ENCODE results near the gene SRSF4. TPM values are rescaled to one million over a fixed set of nuclear protein-coding genes. Genes with fewer than 3 reads are reported as not detected.
A peak's percentile ranks its signal among the peaks of the same experiment; 100 is the strongest.

Gene SRSF4
- total and polyA plus RNA-seq, 2 donors (not counting 1 experiment from before 2014, with no cell fraction given), result 48.4 to 93.5 TPM

DNA sequence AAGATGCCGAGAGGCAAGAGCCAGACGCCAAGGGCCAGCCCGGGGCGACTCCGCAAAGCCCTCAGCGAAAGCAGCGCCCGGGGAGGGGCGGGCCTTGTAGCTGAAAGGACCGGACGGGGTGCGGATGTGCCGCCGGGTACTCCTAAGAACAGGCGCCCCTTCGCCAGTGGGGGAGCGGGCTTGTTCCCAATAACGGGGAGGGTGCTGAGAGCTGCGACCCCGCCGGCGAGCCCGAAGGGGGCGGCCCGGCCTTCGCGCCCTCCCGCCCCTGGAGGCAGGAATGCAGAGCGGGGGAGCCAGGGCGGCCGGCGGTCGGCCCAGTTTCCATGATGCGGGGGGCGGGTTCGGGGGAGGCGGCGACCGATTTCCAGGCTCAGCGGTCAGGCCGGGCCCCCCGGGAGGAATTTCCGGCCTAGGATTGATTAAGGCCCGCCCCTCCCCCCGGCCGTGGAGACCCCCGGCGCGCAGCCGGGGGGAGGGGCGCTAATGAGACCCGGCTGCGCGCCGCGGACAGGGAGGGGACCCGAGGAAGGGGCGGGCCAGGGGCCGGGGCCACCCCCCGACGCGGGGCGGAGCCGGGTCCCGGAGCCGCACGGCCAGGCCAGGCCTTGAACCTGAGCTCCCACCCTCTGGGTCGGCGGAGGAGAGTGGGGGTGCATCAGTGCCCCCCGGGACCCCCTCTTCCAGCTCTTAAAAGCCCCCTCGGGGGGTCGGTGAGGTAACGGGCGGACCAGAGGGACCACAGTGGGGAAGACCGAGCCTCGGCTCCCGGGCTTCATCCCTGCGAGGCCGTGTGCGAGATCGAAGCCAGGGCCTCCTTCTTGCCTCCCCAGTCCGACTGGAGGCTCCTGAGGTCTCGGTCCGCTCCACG, 57.1 kb downstream of the SRSF4 start:
- ChIA-PET POLR2A (interaction anchor here (0.7 kb wide), 1 partner anchor 240 kb away, joined by 5 read pairs; no protein-coding TSS in a partner anchor), CTCF (interaction anchor here (1.1 kb wide), 3 partner anchors 78 to 247 kb away, joined by 3 to 4 read pairs (median 3); no protein-coding TSS in a partner anchor)
- H3K27ac ChIP-seq (ENCODE audit: low read length in 2 of 2), result no peak overlapping the region
- intact Hi-C loops (cut with micrococcal nuclease), result loop anchor here (5.0 kb wide), 1 partner anchor 58 kb away; the partner anchor contains the start of gene SRSF4
- H4K20me1 ChIP-seq (ENCODE audit: control insufficient read depth, insufficient read depth, low read length, poor library complexity, severe bottlenecking), result peaks cover 29% of the 10 kb centered on the region
- no peaks in the 10 kb centered on the region for H3K36me3 ChIP-seq (replicated peaks in 1 of 2; ENCODE audit: control extremely low read depth in 1 of 2, control insufficient read depth in 1 of 2, extremely low read depth in 1 of 2, insufficient read depth in 2 of 2, low read length in 1 of 2)
- H3K9me3 ChIP-seq (ENCODE audit: control extremely low read depth in 1 of 3, control insufficient read depth in 2 of 3, insufficient read depth in 1 of 3, low read length in 2 of 3), result peaks cover 0 to 15% (median 0%) of the 10 kb centered on the region in 3 donors
- peak; percentile 21 for TF ChIP-seq EZH2 (IDR thresholded peaks at IDR 0.05; ENCODE audit: borderline replicate concordance, insufficient read depth, low read depth, low read length, poor library complexity, severe bottlenecking)
- TF ChIP-seq, protein P1, sequence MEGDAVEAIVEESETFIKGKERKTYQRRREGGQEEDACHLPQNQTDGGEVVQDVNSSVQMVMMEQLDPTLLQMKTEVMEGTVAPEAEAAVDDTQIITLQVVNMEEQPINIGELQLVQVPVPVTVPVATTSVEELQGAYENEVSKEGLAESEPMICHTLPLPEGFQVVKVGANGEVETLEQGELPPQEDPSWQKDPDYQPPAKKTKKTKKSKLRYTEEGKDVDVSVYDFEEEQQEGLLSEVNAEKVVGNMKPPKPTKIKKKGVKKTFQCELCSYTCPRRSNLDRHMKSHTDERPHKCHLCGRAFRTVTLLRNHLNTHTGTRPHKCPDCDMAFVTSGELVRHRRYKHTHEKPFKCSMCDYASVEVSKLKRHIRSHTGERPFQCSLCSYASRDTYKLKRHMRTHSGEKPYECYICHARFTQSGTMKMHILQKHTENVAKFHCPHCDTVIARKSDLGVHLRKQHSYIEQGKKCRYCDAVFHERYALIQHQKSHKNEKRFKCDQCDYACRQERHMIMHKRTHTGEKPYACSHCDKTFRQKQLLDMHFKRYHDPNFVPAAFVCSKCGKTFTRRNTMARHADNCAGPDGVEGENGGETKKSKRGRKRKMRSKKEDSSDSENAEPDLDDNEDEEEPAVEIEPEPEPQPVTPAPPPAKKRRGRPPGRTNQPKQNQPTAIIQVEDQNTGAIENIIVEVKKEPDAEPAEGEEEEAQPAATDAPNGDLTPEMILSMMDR (IDR thresholded peaks at IDR 0.05), result no peak
- H2AFZ ChIP-seq (ENCODE audit: insufficient read depth, low read depth, low read length, poor library complexity, severe bottlenecking), result peak overlapping the region; percentile 74
- DNase-seq (peak; percentile 69), ATAC-seq (ENCODE audit: low read depth) (peak; percentile 54)
- 6% methylated on average over 85 of the region's 85 CpGs for WGBS (ENCODE audit: insufficient coverage)
- H3K4me2 ChIP-seq (replicated peaks; ENCODE audit: low read depth, low read length, poor library complexity, severe bottlenecking), result peak overlapping the region; percentile 100
- H3K9ac ChIP-seq (ENCODE audit: low read length), result peak overlapping the region; percentile 72
- H3K4me3 ChIP-seq (ENCODE audit: control extremely low read depth in 1 of 5, extremely low read depth in 1 of 5, insufficient read depth in 1 of 5, low read depth in 2 of 5, low read length in 4 of 5), result peak overlapping the region in 4 of 5 experiments; percentile 49 to 66 (median 58)
- H3K27me3 Mint-ChIP-seq, result peaks cover 11% of the 10 kb centered on the region
- peaks cover 31 to 32% of the 10 kb centered on the region in 2 donors for H3K4me1 ChIP-seq (ENCODE audit: control insufficient read depth in 2 of 2, insufficient read depth in 2 of 2, low read length in 2 of 2)
- peaks cover 18% of the 10 kb centered on the region for H3K4me1 Mint-ChIP-seq
- H3K27ac Mint-ChIP-seq, result no peak overlapping the region
- H3K4me3 Mint-ChIP-seq, result peak overlapping the region; percentile 85
- H3K27me3 ChIP-seq (replicated peaks in 1 of 4; ENCODE audit: control extremely low read depth in 1 of 4, control insufficient read depth in 3 of 4, insufficient read depth in 4 of 4, low read length in 3 of 4), result peaks cover 0 to 50% (median 17%) of the 10 kb centered on the region in 4 experiments
- H3K9me3 Mint-ChIP-seq (ENCODE audit: insufficient read depth), result no peaks in the 10 kb centered on the region
- no peaks in the 10 kb centered on the region for H3K79me2 ChIP-seq (ENCODE audit: control insufficient read depth, insufficient read depth, low read length)
